HG02884 (cell line): ENCODE measurements around the gene PRR30.

ENCODE experiments used
- ATAC-seq: cut with Tn5 transposase; IDR thresholded peaks from one replicate; pipeline ENCODE4 v1.9.1; 2021; ENCODE audit warnings: mild to moderate bottlenecking, moderate library complexity; ENCODE audit not compliant: unreplicated experiment

The PRR30 gene

GRCh38 chr2:27155069-27155520, 15.9 kb upstream of the PRR30 start:
- no peak for ATAC-seq

GRCh38 chr2:27154488-27154887, 15.3 kb upstream of the PRR30 start:
- no peak for ATAC-seq

GRCh38 chr2:27152796-27153464, 13.7 kb upstream of the PRR30 start:
- no peak for ATAC-seq

DNA sequence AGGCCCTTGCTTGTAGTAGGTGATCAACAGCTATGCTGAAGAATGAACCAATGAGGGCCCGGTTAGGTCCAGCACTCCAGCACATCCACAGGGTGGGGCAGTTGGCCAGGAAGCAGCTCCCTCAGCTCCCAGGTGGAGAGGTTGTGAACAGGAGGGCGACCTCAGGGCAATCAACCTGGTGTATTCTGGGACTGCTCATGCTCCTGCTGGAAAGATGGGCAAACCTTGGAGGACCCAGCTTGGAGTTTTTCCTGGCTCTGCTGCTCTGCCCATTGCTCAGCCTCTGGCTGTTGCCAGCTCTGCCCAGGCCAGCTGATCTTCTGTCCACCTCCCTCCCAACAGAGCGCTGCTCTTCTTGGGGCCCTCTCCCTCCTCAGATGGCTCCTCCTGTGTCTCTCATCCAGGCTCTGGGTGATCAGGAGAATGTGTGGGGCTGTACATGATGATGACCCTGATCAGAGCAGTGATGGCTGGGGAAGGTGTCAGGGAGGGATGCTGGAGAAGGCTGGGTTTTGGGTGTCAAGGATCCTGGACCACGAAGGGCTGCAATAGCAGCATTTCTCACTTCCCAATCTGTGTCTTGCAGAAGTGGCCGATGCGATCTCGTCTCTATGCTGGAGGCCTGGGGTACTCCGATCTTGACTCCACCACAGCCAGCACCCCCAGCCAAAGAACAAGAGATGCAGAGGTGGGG, 13.0 kb upstream of the PRR30 start:
- no peak for ATAC-seq

GRCh38 chr2:27150639-27151230, 11.5 kb upstream of the PRR30 start:
- no peak for ATAC-seq

DNA sequence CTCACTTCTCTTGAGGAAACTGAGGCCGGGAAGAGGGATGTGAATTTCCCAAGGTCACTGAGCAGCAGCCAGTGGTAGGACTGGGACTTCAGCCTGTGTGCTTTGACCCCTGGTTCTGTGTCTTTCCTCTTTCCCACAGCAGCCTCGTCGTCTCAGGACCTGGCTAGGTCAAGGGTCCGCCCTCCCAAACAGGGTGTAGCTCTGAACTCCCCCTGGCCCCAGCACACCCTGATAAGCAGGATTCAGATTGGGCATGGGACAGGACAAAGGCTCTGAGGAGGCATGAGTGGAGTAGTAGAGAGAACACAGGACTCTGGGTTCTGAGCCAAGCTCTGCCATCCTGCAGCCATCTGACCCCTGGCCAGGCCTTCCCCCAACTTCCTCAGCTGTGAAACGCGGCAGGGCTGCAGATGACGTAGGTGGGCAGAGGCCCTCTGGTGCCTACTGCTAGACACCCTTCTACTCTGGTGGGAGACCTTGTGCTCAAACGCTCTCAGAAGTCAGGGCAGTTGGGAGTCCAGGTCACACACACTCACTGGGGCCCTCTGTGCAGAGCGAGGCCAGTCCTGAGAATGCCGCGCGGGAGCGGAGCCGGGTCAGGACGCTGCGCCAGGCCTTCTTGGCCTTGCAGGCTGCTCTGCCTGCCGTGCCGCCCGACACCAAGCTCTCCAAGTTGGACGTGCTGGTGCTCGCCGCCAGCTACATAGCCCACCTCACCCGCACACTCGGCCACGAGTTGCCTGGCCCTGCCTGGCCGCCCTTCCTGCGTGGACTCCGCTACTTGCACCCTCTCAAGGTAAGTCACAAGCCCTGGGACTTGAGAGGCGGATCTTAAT, 10.6 kb upstream of the PRR30 start:
- no peak for ATAC-seq

DNA sequence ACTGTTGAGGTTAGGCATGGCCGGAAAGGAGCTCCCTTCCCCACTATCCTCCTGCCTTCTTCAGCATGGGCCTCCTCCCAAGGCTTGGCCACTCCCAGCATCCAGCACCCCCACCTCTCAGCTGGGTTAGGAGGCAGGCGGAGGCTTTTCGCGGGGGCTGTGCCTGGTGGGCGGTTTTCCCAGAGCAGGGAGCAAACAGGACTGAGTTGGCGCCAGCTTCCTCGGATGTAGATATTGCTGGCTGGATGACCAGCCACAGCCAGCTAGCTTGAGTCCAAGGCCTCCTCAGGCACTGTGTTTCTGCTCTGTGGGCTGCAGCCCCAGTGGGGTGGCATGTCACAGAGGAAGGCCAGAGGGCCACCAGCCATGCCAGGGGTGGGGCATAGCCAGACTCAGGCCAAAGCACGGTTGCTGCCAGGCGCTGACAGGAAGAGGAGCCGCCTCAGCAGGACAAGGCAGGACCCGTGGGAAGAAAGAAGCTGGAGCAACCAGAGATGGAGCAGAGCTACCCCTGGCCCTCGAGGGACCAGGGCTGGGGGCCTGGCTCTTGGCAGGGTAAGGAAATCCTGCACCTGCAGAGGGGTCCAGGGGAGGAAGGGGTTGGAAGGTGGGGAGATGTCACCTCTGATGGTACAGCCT, 9.7 kb upstream of the PRR30 start, which contains the start of gene TCF23:
Gene TCF23 (plus strand): TSS at position 204 of the 639 bp plus-strand sequence. CDS start 130 bp downstream, at position 334.
- ATAC-seq, result no peak

DNA sequence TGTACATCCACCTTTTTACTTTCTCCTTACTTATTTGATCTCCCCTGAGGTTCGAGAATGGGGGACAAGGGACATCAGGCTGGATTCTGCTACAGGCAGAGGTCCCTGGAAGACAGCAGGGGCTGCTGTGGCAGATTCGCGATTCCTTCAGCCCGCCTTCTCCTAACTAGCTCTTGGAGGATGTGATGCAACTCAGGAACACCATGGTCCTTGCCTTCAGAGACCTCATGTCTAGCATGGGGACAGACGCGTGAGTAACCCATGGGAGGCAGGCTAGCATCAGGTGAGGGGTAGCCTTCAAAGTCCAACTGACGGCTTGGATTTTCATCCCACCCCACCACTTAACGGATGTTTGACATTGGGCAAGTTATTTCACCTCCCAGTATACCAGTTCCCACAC, 8.7 kb upstream of the PRR30 start:
- ATAC-seq, result no peak

- no peak for ATAC-seq
These were observed 6.5 kb upstream of the PRR30 start for GRCh38 chr2:27145682-27146081.

- ATAC-seq, result no peak
These were observed 4.1 kb upstream of the PRR30 start for GRCh38 chr2:27143285-27143684.

DNA sequence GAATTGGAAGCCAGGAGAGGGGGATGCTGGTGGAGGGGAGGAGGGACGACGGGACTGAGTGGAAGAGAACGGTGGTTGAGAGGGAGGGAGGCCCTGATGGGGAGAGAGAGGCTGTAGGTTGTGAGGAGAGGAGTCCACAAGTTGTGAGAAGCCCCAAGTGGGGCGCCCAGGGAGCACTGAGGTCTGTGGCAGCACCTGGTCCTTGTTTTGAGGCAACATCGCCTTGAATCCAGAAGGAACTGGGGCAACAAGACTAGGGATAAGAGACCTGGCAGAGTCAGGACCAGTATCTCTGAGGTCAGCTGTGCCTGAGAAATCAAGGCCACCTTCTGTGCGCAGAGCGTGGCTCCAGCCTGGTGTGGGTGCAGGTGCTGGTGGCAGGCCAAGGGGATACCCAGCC, 1.1 kb downstream of the PRR30 start:
- ATAC-seq, result no peak

DNA sequence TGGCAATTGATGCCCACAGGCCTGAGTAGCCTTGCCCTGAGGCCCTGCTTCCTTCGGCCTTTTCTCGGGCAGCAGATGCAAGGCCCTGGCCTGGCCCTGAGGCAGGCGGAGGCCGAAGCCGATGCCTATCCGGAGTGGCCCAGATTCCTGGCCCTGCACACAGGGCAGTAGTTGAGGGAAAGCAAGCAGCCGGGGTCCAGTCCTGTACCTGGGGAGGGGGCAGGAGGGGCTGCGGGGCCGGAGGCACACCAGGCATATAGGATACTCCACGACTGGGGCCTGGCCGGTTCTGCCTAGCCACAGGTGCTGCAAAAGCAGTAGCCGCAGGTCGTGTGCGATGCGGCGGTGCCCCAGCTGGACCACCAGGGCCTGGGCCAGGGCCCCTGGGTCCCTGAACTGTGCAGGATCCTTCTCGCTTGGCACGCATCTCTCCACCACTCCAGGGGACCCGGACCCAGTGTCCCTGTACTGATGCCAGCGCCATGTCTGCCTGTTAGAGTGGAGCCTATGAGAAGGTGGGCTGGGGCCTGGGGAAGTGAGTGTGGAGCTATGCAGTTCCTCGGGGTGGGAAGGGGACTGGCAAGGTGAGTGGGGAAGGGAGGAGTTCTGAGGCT, 1.8 kb downstream of the PRR30 start:
- ATAC-seq, result no peak

- no peak for ATAC-seq
These were observed 2.5 kb downstream of the PRR30 start for GRCh38 chr2:27136751-27137150.

DNA sequence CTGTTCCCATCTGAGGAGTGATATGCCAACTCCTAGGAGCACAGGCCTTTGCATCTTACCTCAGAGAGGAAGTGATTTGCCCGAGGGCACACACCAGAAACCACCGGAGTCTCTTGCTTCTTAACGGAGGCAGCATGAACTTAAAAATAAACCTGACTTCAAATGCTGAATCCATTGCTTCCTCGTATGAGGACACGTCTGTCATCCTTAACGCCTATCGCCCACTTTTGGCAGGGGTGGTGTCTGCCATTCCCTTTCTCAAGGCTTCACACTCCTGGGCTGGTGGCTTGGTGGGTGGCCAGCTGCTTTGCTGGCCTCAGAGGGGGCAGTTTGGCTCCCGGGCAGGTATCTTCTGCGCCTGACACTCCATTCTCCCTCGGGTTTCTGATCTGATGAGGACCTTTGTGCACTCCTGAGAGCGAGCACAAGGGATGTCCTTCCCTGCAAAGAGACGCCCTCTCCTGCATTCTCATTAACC, 3.7 kb downstream of the PRR30 start:
- no peak for ATAC-seq

GRCh38 chr2:27134781-27135477, 4.3 kb downstream of the PRR30 start:
- ATAC-seq, result no peak

- peak; percentile 71 for ATAC-seq
These were observed 5.1 kb downstream of the PRR30 start, which contains the start of gene PREB for GRCh38 chr2:27133905-27134780. Gene PREB (minus strand): TSS chr2:27134636. CDS start chr2:27134421, 215 bp downstream.

GRCh38 chr2:27133195-27133875, 5.9 kb downstream of the PRR30 start:
- no peak for ATAC-seq

DNA sequence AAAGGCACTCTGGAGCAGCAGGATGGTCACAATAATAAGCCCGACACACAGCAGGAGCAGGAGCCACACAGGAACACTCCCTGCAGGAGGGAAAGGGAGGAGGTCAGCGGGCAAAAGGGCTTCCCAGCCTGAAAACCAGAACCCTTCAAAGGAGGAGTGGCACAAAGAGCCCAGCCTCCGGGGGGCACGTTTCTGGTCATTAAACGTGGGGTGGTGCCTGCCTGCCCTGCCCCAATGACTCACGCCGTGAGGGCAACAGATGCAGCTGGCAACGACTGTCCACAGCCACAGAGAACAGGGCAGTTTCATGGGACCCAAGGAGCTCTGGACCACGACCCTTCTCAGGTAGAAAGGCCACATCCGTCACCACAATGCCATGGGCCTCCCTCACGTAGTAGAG, 7.8 kb downstream of the PRR30 start:
- ATAC-seq, result no peak
